Skeletal muscle satellite cell (primary cell): Measurements from ENCODE around the gene APPL2. TPM values are rescaled to one million over a fixed set of nuclear protein-coding genes. Genes with fewer than 3 reads are reported as not detected.

Experiments used
- H3K27me3 ChIP-seq: 2 replicates; pipeline ENCODE4 v1.7.0; 2013; ENCODE audit warnings: low read length; ENCODE audit not compliant: control insufficient read depth, insufficient read depth
- H3K36me3 ChIP-seq: 2 replicates; pipeline ENCODE4 v1.7.0; 2013; ENCODE audit warnings: mild to moderate bottlenecking, control low read depth, low read length; ENCODE audit not compliant: insufficient read depth
- H3K4me1 ChIP-seq: 2 replicates; pipeline ENCODE4 v1.7.0; 2013; ENCODE audit warnings: low read length; ENCODE audit not compliant: control insufficient read depth, insufficient read depth
- H3K4me2 ChIP-seq: 2 replicates; pipeline ENCODE4 v1.7.0; 2013; ENCODE audit warnings: mild to moderate bottlenecking, low read length
- H3K4me3 ChIP-seq: 2 replicates; pipeline ENCODE4 v1.7.0; 2013; ENCODE audit warnings: low read length
- H3K9ac ChIP-seq: 2 replicates; pipeline ENCODE4 v1.7.0; 2013; ENCODE audit warnings: mild to moderate bottlenecking, low read depth, low read length, moderate library complexity
- H3K9me3 ChIP-seq: replicated peaks from 2 replicates; pipeline ENCODE4 v1.7.0; 2013; ENCODE audit warnings: mild to moderate bottlenecking, control low read depth, low read length
- total RNA-seq: library from RNA; depleted of rRNA; stranded (reverse); fragments of >200 nt; gene quantifications from 2 replicates; pipeline ENCODE4 v1.2.3, GENCODE V29; 2012; rRNA removed

APPL2 gene, protein sequence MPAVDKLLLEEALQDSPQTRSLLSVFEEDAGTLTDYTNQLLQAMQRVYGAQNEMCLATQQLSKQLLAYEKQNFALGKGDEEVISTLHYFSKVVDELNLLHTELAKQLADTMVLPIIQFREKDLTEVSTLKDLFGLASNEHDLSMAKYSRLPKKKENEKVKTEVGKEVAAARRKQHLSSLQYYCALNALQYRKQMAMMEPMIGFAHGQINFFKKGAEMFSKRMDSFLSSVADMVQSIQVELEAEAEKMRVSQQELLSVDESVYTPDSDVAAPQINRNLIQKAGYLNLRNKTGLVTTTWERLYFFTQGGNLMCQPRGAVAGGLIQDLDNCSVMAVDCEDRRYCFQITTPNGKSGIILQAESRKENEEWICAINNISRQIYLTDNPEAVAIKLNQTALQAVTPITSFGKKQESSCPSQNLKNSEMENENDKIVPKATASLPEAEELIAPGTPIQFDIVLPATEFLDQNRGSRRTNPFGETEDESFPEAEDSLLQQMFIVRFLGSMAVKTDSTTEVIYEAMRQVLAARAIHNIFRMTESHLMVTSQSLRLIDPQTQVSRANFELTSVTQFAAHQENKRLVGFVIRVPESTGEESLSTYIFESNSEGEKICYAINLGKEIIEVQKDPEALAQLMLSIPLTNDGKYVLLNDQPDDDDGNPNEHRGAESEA
- total RNA-seq = 26.9 and 36.5 TPM in 2 replicates

DNA sequence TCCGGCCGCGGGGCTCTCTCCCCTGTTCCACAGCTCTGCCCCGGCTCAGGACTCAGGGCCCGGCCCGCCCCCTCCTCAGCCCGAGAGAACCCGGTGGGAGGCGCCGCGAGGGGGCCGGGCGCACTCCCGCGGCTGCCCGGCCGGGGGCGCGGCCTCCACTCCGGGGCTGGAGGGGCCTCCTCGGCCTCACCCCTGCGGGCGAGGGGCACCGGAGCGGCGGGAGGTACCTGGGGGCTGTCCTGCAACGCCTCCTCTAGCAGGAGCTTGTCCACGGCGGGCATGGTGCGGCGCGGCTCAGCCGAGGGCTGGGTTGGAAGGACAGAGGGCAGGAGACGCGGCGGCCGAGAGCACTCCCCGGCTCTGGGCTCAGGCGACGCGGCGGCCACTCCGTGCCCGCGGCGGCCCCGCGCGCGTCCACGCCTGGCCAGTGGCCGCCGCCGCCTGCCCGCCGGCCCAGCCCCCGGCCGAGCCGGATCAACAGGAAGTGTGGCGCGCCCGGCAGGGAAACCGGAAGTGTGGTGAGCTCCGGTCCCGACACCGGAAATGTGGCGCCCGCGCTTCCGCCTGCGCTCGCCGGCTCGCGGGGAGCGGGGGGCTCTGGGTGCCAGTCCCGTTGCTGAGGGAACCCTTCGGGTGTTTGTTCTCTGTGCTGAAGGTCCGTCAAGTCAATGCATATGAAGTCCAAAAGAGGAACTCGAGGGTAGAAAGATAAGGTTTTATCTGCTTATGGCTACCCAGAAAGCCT, at the start of gene APPL2:
APPL2 (minus strand) TSS at position 443 of the 745 bp plus-strand sequence; CDS start at position 281, 162 bp downstream.
- Histone ChIP-seq H3K27me3 (no peaks in the 10 kb centered on the region), H3K9me3 (no peaks in the 10 kb centered on the region), H3K4me3 (peak within 1 kb of the TSS; percentile 96), H3K9ac (peak within 1 kb of the TSS; percentile 90), H3K4me1 (peaks cover 53% of the 10 kb centered on the region), H3K36me3 (peaks cover 12% of the 10 kb centered on the region), H3K4me2 (peak within 1 kb of the TSS; percentile 92)

DNA sequence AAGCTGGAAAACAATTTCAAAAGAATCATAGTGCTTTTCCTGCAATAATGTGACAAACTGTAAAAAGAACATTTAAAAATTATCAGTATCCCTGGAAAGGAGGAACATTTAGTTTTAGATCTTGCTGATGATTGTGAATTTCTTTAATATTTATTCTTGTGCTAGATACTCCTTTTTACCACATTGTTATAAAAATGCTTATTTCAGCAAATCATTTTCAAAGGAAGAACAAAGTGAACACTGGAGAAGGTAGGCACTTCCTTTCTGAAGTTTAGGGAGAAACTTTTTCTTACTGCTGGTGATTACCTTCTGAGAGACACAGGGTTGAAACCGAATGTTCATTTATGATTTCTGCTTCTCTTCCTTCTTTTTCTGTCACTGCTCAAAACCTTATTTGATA, 49.4 kb upstream of the APPL2 start:
- Histone ChIP-seq H3K9ac (no peak overlapping the region), H3K4me2 (no peak overlapping the region), H3K4me3 (no peak overlapping the region), H3K36me3 (no peaks in the 10 kb centered on the region), H3K27me3 (no peaks in the 10 kb centered on the region), H3K9me3 (no peaks in the 10 kb centered on the region), H3K4me1 (peaks cover 12% of the 10 kb centered on the region)

DNA sequence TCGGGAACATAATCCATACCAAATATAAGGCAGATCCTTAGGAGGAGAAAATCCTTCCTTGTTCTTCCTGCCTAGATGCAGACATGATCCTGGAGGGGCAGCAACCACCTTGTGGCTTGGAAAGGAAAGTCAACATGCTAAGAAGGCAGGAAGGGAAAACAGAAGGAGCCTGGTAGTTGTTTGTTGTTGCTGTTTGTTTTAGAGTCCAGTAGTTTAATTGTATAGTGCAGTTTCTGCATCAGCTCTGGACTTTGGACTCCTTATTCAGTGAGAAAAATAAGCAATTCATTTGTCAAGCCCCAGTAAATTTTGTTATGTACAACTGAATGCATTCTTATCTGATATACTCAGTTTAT, 45.7 kb upstream of the APPL2 start:
- no peak overlapping the region for H3K4me3 ChIP-seq
- H3K4me2 ChIP-seq = no peak overlapping the region
- no peaks in the 10 kb centered on the region for H3K9me3 ChIP-seq
- peaks cover 7% of the 10 kb centered on the region for H3K4me1 ChIP-seq
- no peaks in the 10 kb centered on the region for H3K36me3 ChIP-seq
- H3K27me3 ChIP-seq = no peaks in the 10 kb centered on the region
- H3K9ac ChIP-seq = no peak overlapping the region

DNA sequence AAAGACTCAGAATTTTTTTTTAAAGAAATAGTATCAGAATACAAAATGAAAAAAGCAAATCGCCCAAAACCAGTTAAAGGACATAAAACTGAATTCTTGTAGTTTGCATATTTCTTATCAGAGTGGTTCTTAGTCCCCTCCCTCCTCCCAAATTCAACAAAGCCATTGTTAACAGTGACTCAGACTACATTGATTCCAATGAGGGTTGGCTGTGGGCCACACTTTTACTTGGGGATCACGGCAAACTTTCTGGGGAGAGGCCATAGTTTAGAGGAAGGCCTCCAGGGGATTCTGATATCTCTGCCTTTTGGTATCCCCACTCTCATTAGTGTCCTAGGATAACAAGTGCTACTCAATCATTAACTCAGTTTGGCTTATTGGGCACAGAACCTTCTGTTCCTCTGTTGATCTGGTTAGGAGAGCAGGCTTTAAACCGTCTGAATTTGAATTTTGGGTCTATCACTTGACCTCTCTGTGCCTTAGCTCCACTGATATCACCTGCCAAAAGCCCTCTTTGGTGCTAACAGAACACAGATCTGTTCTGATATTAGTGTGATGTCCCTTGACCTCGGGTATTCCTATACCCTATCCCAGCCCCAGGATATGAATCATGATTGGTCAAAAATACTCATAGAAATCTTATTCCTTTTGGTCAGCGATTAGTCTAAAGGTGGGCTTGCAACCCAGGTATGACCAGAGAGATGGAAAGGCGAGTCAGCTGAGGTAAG, 45.2 kb upstream of the APPL2 start:
- H3K27me3 ChIP-seq = no peaks in the 10 kb centered on the region
- no peaks in the 10 kb centered on the region for H3K36me3 ChIP-seq
- peaks cover 7% of the 10 kb centered on the region for H3K4me1 ChIP-seq
- no peak overlapping the region for H3K4me3 ChIP-seq
- no peaks in the 10 kb centered on the region for H3K9me3 ChIP-seq
- no peak overlapping the region for H3K4me2 ChIP-seq
- H3K9ac ChIP-seq = no peak overlapping the region

DNA sequence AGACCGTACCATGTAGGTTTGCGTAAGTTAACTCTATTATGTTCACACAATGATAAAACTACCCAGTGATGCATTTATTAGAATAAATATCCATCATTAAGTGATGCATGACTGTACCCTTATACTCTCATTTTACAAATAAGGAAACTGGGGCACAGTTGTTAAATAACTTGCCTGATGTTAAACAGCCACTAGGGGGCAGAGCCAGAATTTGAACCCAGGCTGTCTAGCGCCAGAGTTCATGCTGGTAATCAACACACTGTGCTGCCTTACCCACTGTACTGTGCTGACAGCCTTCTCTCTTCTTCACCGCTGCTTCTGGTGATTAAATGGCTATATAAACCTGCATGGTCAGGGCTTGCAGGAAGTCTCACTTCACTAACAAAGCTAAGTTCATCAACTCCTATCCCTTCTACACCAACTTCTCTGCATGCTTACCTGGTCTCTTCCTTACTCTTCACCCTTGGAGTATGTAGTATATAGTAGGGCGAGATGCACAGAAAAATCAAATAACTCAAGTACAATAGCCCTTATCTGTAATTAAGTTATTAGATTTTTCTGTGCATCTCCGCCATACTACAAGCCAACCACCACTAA, 43.6 kb upstream of the APPL2 start:
- Histone ChIP-seq H3K27me3 (no peaks in the 10 kb centered on the region), H3K9ac (no peak overlapping the region), H3K4me2 (no peak overlapping the region), H3K9me3 (no peaks in the 10 kb centered on the region), H3K36me3 (no peaks in the 10 kb centered on the region), H3K4me3 (no peak overlapping the region), H3K4me1 (peaks cover 7% of the 10 kb centered on the region)

DNA sequence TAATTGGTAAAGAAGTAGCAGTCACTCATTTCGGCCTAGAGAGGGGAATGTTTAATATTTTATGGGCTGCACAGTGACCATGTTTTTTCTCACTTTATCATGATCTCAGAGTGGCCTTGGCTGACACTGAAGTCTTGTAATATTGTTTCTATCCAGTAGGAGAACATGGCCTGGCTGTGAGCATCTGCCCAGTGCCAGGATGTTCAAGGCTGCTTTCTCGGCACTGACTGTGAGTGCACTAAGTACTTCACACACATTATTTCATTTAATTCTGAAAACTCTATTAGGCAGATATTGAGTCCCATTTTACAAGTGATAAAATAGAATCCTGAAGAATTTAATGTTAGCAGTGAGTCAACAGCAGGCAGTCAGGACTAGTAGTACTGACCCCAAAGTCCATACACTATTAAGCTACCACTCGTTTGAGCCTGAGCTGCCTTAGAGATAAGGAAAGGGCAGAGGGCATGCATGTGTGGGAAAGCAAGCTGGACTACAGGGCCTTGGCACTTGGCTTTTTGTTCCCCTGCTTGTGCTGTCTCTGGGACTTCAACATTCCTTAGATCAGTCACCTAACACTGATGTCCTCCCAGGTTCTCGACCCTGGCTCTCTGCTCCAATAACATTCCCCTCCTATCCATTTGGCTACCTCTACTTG, 42.2 kb upstream of the APPL2 start:
- no peaks in the 10 kb centered on the region for H3K27me3 ChIP-seq
- no peak overlapping the region for H3K4me3 ChIP-seq
- no peaks in the 10 kb centered on the region for H3K36me3 ChIP-seq
- H3K4me2 ChIP-seq = no peak overlapping the region
- H3K4me1 ChIP-seq = peaks cover 7% of the 10 kb centered on the region
- H3K9me3 ChIP-seq = no peaks in the 10 kb centered on the region
- no peak overlapping the region for H3K9ac ChIP-seq

DNA sequence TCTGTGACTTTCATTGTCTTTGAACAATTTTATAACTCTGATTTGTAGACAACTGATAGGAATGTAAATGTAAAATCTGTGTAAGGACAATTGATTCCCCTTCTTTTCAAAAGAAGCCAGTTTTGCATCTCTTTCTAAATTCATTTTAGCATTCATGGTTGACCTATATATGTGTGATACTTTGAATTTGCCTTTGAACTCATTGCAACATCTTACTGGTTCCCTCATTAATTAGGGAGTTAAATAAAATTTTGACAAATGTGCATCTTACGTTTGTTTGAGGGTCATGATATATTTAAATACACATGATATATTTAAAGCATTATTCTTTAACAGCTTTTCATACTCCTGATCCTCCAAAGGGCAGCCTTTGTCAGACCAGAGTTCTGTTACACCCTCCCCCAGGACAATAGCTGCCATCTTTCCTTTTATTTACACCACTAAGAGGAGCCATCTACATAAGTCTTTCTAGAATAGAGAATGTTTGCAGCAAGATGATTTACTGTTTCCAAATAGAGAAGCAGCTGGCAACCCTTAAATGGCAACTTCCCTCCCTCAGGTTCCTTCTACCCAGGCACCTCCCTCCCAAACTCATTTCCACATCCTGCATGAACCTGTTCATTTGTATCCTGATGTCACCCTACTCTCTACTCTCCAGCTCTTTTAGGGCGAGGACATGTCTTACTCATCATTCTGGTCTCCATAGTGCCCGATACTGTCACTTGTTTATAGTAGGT, 40.2 kb upstream of the APPL2 start:
- H3K27me3 ChIP-seq = no peaks in the 10 kb centered on the region
- no peaks in the 10 kb centered on the region for H3K36me3 ChIP-seq
- H3K9ac ChIP-seq = no peak overlapping the region
- H3K4me1 ChIP-seq = peaks cover 6% of the 10 kb centered on the region
- H3K9me3 ChIP-seq = no peaks in the 10 kb centered on the region
- H3K4me2 ChIP-seq = no peak overlapping the region
- H3K4me3 ChIP-seq = no peak overlapping the region

DNA sequence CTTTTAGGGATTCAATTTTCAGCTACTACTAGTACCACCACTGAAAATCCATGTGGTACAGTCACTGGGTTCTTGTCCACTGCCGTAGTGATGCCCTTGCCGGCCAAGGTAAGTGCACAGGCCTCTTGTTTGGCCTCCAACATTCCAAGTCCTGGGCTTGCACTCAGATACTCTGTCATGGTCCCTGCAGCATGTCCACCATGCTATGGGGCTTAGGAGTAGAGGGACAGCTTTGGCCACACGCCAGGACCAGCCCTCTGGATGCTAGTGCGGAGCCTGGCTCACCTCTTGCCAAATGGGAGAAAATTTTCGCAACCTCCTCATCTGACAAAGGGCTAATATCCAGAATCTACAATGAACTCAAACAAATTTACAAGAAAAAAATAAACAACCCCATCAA, 38.6 kb upstream of the APPL2 start:
- Histone ChIP-seq H3K9me3 (no peaks in the 10 kb centered on the region), H3K4me3 (no peak overlapping the region), H3K27me3 (no peaks in the 10 kb centered on the region), H3K9ac (no peak overlapping the region), H3K36me3 (no peaks in the 10 kb centered on the region), H3K4me1 (peaks cover 3% of the 10 kb centered on the region), H3K4me2 (no peak overlapping the region)

DNA sequence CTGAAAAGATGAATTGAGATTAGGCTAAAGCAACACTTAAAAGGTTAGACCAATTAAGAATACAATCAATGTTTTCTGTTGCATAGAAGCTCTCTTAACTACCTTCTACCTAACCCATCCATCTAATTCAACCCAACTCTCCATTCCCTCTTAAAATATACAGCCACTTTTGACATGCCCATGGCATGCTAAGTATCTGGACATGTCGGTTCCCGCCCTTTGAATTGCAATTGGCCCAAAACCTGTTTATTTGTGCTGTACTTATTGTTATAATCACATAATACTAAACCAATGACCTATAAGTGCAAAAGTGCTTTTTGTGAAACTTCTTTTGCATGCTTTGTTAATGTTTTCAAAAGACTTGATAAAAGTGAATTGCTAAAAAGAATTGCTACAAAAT, 37.6 kb upstream of the APPL2 start:
- no peak overlapping the region for H3K4me3 ChIP-seq

DNA sequence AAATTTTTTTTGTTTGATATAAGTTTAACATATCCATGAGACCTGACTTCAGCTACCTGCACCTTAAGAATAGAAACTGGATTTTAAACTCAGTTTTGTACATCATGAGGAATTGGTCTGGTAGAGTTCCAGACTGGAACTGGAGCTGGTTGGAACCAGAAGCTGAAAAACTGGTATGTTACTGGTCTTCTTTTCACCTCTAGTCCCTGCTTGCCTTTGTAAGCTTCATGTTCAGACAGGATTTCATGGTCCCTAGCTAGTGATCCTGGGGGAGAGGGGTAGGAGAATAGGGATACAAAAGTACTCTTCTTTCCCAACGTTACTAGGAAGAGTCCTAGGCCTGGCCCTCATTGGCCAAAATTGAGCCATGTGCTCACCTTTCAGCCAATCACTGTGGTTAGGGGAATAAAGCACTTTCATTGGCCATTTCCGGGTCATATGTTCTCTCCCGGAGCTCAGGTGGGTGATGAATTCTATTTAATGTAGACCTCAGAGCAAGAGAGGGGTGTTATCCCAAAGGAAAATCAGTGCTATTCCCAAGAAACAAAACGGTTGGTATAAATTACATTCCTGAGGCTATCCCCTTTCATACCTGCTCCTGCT, 36.9 kb upstream of the APPL2 start:
- no peak overlapping the region for H3K4me3 ChIP-seq
- no peaks in the 10 kb centered on the region for H3K4me1 ChIP-seq
- H3K9me3 ChIP-seq = no peaks in the 10 kb centered on the region
- H3K9ac ChIP-seq = no peak overlapping the region
- no peaks in the 10 kb centered on the region for H3K36me3 ChIP-seq
- no peaks in the 10 kb centered on the region for H3K27me3 ChIP-seq
- no peak overlapping the region for H3K4me2 ChIP-seq

More for the DNA sequence above, 37.6 kb upstream of the APPL2 start:
- Histone ChIP-seq H3K4me2 (no peak overlapping the region), H3K4me1 (peaks cover 3% of the 10 kb centered on the region), H3K9ac (no peak overlapping the region), H3K9me3 (no peaks in the 10 kb centered on the region), H3K27me3 (no peaks in the 10 kb centered on the region), H3K36me3 (no peaks in the 10 kb centered on the region)
